SJSA1 (cell line): ENCODE measurements around the gene HNRNPA1L2. TPM values are rescaled to one million over a fixed set of nuclear protein-coding genes. Genes with fewer than 3 reads are reported as not detected.
"Not testable (repeated sequence)": the region's sequence is repeated elsewhere in the genome, so short reads cannot be mapped to it uniquely, and the experiment has no call there.

Experiments
- DNase-seq, 2 experiments: peaks; one replicate each; pipeline ENCODE4 v3.0.0-alpha.2; 2015 to 2020; ENCODE audit warnings: low spot score in 2 of 2, low read depth in 1 of 2
- H3K27ac ChIP-seq: fragments of 250-450 bp; sonication (Bioruptor Pico); 2 replicates; pipeline ENCODE4 v1.5.1; 2020; ENCODE audit warnings: mild to moderate bottlenecking, moderate library complexity
- H3K27me3 ChIP-seq: fragments of 250-450 bp; sonication (Bioruptor Pico); replicated peaks from 2 replicates; pipeline ENCODE4 v1.5.1; 2020; ENCODE audit warnings: mild to moderate bottlenecking, moderate library complexity
- H3K36me3 ChIP-seq: fragments of 250-450 bp; sonication (Bioruptor Pico); 2 replicates; pipeline ENCODE4 v1.5.1; 2020; ENCODE audit warnings: mild to moderate bottlenecking
- H3K4me1 ChIP-seq: fragments of 250-450 bp; sonication (Bioruptor Pico); replicated peaks from 2 replicates; pipeline ENCODE4 v1.6.1; 2021; ENCODE audit warnings: mild to moderate bottlenecking
- H3K4me3 ChIP-seq: fragments of 250-450 bp; sonication (Bioruptor Pico); 2 replicates; pipeline ENCODE4 v1.5.1; 2020; ENCODE audit warnings: mild to moderate bottlenecking
- H3K9me3 ChIP-seq: fragments of 250-450 bp; sonication (Bioruptor Pico); replicated peaks from 2 replicates; pipeline ENCODE4 v1.5.1; 2020; ENCODE audit warnings: mild to moderate bottlenecking
- total RNA-seq: library from RNA; depleted of rRNA; stranded (reverse); fragments of >200 nt; shearing (Covaris generic); gene quantifications from 2 replicates; pipeline ENCODE4 v1.2.3, GENCODE V29; 2014

HNRNPA1L2 gene
- total RNA-seq, 1 experiment from 2014 or later = 4.0 TPM

DNA sequence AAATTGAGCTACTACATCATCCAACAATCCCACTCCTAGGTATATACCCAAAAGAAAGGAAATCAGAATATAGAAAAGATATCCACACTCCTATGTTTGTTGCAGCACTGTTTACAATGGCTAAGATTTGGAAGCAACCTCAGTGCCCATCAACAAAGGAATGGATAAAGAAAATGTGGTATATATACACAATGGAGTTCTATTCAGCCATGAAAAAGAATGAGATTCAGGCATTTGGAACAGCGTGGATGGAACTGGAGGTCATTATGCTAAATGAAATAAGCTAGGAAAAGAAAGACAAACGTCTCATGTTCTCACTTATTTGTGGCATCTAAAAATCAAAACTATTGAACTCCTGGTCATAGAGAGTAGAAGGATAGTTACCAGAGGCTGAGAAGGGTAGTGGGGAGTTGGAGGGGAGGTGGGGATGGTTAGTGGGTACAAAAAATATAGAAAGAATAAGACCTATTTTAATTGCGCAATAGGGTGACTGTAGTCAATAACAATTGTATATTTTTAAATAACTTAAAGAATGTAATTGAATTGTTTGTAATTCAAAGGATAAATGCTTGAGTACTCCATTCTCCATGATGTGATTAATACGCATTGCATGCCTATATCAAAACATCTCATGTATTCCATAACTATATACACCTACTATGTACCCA, 27.0 kb upstream of the HNRNPA1L2 start:
- Histone ChIP-seq H3K36me3 (no peaks in the 10 kb centered on the region; the same call in 1 of the 2 replicates), H3K9me3 (no peaks in the 10 kb centered on the region), H3K4me3 (no peak overlapping the region), H3K27me3 (no peaks in the 10 kb centered on the region), H3K4me1 (no peaks in the 10 kb centered on the region), H3K27ac (no peak overlapping the region)
- DNase-seq = no peak

DNA sequence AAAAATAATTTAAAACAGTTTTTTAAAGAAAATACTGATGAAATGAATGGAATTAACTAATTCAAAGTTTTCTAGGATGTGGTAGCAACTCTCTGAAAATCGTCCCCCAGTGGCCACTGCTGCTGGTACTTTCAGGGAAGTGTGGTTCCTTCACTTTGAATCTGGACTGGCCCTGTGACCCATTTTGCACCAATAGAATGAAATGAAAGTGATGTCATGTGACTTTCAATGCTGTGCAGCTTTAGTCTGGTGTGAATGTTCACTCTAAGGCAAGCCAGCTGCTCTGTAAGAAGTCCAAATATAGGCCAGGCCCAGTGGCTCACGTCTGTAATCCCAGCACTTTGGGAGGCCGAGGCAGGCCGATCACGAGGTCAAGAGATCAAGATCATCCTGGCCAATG, 26.4 kb upstream of the HNRNPA1L2 start:
- no peak overlapping the region for H3K27ac ChIP-seq
- no peaks in the 10 kb centered on the region for H3K4me1 ChIP-seq
- H3K4me3 ChIP-seq = no peak overlapping the region
- no peaks in the 10 kb centered on the region for H3K27me3 ChIP-seq
- H3K36me3 ChIP-seq = no peaks in the 10 kb centered on the region; the same call in 1 of the 2 replicates
- no peak for DNase-seq
- no peaks in the 10 kb centered on the region for H3K9me3 ChIP-seq

GRCh38 chr13:52617070-52618060, 24.9 kb upstream of the HNRNPA1L2 start:
- Histone ChIP-seq H3K27ac (peak overlapping the region; percentile 30; the same call in 1 of the 2 replicates), H3K36me3 (no peaks in the 10 kb centered on the region; the same call in 1 of the 2 replicates), H3K27me3 (no peaks in the 10 kb centered on the region), H3K9me3 (no peaks in the 10 kb centered on the region), H3K4me1 (no peaks in the 10 kb centered on the region), H3K4me3 (peak overlapping the region; percentile 53)
- peak; percentile 79 to 83 for DNase-seq

DNA sequence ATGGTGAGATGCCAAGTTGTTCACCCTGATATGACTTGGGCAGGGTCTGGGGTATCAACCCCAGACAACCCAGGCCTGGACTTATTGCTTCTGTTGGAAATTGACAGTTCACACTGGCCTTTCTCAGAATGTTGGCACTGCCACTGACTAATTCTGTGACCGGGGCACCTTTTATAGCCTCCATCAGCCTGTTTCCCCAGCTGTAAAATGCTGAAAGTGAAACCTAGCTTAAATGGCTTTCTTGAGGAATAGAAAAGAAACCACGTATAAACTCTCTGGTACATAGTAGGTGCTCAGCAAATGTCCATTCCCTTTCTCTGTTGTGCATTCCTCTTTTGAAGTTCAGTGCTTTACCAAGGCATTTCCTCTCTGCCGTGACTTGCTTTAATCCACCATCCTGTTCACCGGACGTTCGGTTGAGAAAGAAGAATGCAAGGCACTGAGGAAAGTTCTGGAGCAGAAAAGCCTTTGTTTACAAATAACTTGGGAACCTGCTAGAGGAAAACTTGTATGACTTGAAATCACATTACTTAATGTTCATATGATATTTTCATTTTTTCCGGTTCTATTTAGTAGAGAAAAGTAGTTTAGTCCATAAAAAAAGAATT, 11.0 kb upstream of the HNRNPA1L2 start:
- not testable (repeated sequence) for H3K4me1 ChIP-seq, H3K4me3 ChIP-seq, DNase-seq

DNA sequence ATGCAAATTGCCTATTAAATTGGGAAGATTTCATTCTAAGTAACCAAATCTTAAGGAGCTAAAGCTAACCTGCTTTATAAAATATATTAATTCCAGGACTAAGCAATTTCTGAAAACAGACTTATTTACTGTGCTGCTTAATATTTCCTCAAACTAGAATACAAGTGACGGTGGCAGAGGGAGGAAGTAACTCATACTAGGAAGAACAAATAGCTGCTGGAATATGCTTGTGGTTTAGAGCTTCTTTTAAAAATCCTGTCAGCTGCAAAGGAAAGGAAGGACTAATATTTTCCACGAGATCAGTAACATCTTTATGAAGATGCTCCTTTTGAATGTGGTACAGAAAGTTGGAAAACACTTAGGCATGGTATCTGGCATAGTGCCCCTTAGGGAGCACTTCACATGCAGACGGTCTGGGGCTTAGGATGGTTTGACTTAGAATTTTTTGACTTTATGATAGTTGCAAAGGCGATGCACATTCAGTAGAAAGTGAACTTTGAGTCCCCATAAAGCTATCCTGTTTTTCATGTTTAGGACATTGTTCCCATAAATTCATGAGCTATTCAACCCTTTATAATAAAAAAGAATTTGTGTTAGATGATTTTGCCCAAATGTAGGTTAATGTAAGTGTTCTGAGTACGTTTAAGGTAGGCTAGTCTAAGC, 3.4 kb upstream of the HNRNPA1L2 start:
- Histone ChIP-seq H3K9me3 (no peaks in the 10 kb centered on the region), H3K36me3 (peaks cover 13% of the 10 kb centered on the region), H3K27ac (no peak overlapping the region), H3K4me3 (no peak overlapping the region), H3K4me1 (no peaks in the 10 kb centered on the region), H3K27me3 (no peaks in the 10 kb centered on the region)
- DNase-seq = no peak

More for the DNA sequence above, 11.0 kb upstream of the HNRNPA1L2 start:
- not testable (repeated sequence) for H3K27ac ChIP-seq, H3K27me3 ChIP-seq, H3K9me3 ChIP-seq
- H3K36me3 ChIP-seq = peaks cover 16% of the 10 kb centered on the region

DNA sequence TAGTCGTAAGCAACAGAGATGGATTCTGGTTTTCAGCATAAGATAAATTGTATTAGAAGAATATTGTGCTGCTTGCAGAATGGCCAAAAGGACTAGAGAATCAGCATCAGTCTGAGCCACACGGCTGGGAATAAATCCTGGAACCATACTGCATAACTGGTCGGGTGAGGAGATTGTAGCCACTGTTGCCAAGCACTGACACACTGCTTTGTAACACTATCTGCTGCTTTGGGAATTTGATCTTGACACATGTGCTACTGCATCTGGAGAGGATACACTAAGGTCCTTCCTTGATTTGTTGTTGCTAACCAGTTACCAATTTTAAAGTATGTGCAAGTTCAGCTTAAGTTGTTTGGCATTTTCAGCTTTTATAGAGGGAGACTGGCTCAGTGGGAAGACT, 1.9 kb downstream of the HNRNPA1L2 start:
- DNase-seq = no peak
- no peaks in the 10 kb centered on the region for H3K9me3 ChIP-seq
- no peak overlapping the region for H3K27ac ChIP-seq
- no peak overlapping the region for H3K4me3 ChIP-seq
- no peaks in the 10 kb centered on the region for H3K4me1 ChIP-seq
- no peaks in the 10 kb centered on the region for H3K27me3 ChIP-seq
- H3K36me3 ChIP-seq = peaks cover 11% of the 10 kb centered on the region

GRCh38 chr13:52646967-52647366, 4.7 kb downstream of the HNRNPA1L2 start:
- Histone ChIP-seq H3K36me3 (peaks cover 23% of the 10 kb centered on the region), H3K27me3 (no peaks in the 10 kb centered on the region), H3K4me1 (peaks cover 6% of the 10 kb centered on the region), H3K9me3 (no peaks in the 10 kb centered on the region), H3K4me3 (no peak overlapping the region), H3K27ac (no peak overlapping the region)
- DNase-seq = no peak

GRCh38 chr13:52650731-52651130, 8.5 kb downstream of the HNRNPA1L2 start:
- Histone ChIP-seq H3K36me3 (peaks cover 35% of the 10 kb centered on the region), H3K9me3 (no peaks in the 10 kb centered on the region), H3K27ac (no peak overlapping the region; the same call in 1 of the 2 replicates), H3K4me3 (peak overlapping the region; percentile 54; the same call in 1 of the 2 replicates), H3K4me1 (peaks cover 15% of the 10 kb centered on the region), H3K27me3 (no peaks in the 10 kb centered on the region)
- no peak for DNase-seq

GRCh38 chr13:52651897-52652195, 9.6 kb downstream of the HNRNPA1L2 start:
- Histone ChIP-seq H3K4me3 (peak overlapping the region; percentile 54), H3K27me3 (no peaks in the 10 kb centered on the region), H3K36me3 (peaks cover 35% of the 10 kb centered on the region), H3K27ac (peak overlapping the region; percentile 100), H3K9me3 (no peaks in the 10 kb centered on the region), H3K4me1 (peaks cover 15% of the 10 kb centered on the region)
- no peak for DNase-seq

DNA sequence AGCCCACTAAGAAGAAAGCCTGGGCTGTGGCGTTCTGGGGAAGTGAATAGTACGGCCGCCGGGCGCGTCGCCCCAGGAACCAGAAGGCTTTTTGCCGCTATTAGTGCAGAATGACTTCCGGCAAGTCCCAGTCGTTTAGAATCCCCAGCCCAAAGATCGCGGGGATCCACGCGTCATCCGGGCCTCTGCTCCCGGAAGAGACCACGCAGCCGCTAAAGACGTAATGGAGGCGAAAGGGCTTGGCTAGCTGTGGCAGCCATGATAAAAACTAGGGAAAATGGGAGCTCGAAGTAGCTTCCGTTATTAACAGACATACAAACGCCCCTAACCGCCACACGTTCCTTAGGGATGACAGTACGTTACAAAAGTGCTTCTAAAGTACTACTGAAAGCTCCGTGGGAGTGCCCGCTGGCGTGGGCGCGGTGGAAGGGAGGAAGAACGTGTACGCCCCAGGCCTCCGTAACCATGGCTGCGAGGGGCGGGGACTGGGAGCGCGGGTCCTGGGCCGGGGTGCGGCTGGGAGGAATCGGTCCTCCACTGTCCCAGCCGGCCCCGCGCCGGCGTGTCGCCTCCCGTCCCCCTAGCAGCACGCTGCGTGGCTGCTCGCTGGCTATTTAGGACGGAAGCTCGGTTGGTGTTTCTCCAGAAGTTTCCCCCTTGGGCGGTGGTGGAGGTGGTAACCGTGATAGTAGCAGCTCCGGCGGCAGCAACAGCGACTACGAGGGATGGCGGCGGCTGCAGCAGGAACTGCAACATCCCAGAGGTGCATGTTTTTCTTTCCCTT, 10.2 kb downstream of the HNRNPA1L2 start, which contains the start of gene SUGT1:
Gene SUGT1, plus strand, starts transcription at position 641 of the 784 bp plus-strand sequence. Its CDS starts 85 bp downstream, at position 726.
- DNase-seq = peak; percentile 95 to 98
- Histone ChIP-seq H3K4me3 (peak within 1 kb of the TSS; percentile 54), H3K4me1 (peaks cover 16% of the 10 kb centered on the region), H3K9me3 (no peaks in the 10 kb centered on the region), H3K27ac (peak within 1 kb of the TSS; percentile 100), H3K36me3 (peaks cover 35% of the 10 kb centered on the region), H3K27me3 (no peaks in the 10 kb centered on the region)

GRCh38 chr13:52652980-52653303, 10.7 kb downstream of the HNRNPA1L2 start:
- H3K4me3 ChIP-seq = peak overlapping the region; percentile 54
- no peak for DNase-seq

GRCh38 chr13:52659340-52659739, 17.1 kb downstream of the HNRNPA1L2 start:
- peaks cover 59% of the 10 kb centered on the region for H3K36me3 ChIP-seq
- H3K27me3 ChIP-seq = no peaks in the 10 kb centered on the region
- H3K4me3 ChIP-seq = no peak overlapping the region
- H3K27ac ChIP-seq = no peak overlapping the region
- peaks cover 6% of the 10 kb centered on the region for H3K4me1 ChIP-seq
- DNase-seq = no peak
- H3K9me3 ChIP-seq = no peaks in the 10 kb centered on the region

More at GRCh38 chr13:52652980-52653303, 10.7 kb downstream of the HNRNPA1L2 start:
- Histone ChIP-seq H3K4me1 (peaks cover 19% of the 10 kb centered on the region), H3K27me3 (no peaks in the 10 kb centered on the region), H3K9me3 (no peaks in the 10 kb centered on the region), H3K36me3 (peaks cover 40% of the 10 kb centered on the region), H3K27ac (peak overlapping the region; percentile 100)

GRCh38 chr13:52664272-52664671, 22.0 kb downstream of the HNRNPA1L2 start:
- Histone ChIP-seq H3K27ac (no peak overlapping the region), H3K36me3 (peaks cover 67% of the 10 kb centered on the region)

More at GRCh38 chr13:52664272-52664671, 22.0 kb downstream of the HNRNPA1L2 start:
- H3K9me3 ChIP-seq = no peaks in the 10 kb centered on the region
- H3K27me3 ChIP-seq = no peaks in the 10 kb centered on the region
- no peak overlapping the region for H3K4me3 ChIP-seq
- no peaks in the 10 kb centered on the region for H3K4me1 ChIP-seq
- no peak for DNase-seq
